ENCODE data around the gene WDR72. TPM values are rescaled to one million over a fixed set of nuclear protein-coding genes. Genes with fewer than 3 reads are reported as not detected.

WDR72 gene
- total RNA-seq, 1 donor from 2014 or later, result 0.14 TPM

DNA sequence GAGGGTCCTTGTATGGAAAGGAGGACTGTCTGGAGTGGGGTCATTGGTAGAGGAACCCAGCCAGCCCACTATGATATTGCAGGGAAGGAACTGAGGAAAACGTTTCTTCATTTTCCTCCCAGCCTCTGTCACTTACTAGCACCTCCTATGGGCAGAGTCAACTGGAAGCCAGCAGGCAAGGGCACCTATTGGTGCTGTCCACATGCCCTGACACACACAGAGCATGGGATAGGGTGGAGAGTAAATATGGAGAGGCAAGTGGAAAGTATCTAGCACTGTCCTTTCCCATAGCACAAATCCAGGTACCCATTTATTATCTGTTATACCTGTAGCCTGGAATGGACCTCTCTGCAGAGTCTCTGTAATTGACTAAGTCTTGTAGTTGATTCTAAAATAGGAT is 285.6 kb downstream of the WDR72 start:
- Histone ChIP-seq H3K27ac (ENCODE audit: low read depth, low read length) (no peak overlapping the region), H3K9me3 (ENCODE audit: insufficient read depth, low read depth, low read length) (no peaks in the 10 kb centered on the region), H3K79me2 (ENCODE audit: insufficient read depth, low read length) (no peaks in the 10 kb centered on the region), H3K36me3 (ENCODE audit: insufficient read depth, low read length) (no peaks in the 10 kb centered on the region), H3K4me1 (ENCODE audit: insufficient read depth, low read length) (no peaks in the 10 kb centered on the region), H3K27me3 (ENCODE audit: insufficient read depth, low read length) (no peaks in the 10 kb centered on the region), H3K9ac (ENCODE audit: low read length) (no peak overlapping the region), H4K20me1 (ENCODE audit: insufficient read depth, low read length) (no peaks in the 10 kb centered on the region), H3K4me3 (ENCODE audit: insufficient read depth, low read depth, low read length) (no peak overlapping the region), H2AFZ (ENCODE audit: low read depth, low read length) (no peak overlapping the region), H3K4me2 (ENCODE audit: low read length) (no peak overlapping the region)
- Mint-ChIP-seq H3K4me3 (ENCODE audit: unreplicated experiment) (no peak overlapping the region), H3K4me1 (ENCODE audit: low read depth, unreplicated experiment) (no peaks in the 10 kb centered on the region), H3K9me3 (ENCODE audit: unreplicated experiment) (no peaks in the 10 kb centered on the region), H3K27ac (ENCODE audit: unreplicated experiment) (no peak overlapping the region), H3K27me3 (ENCODE audit: low read depth, unreplicated experiment) (peaks cover 7% of the 10 kb centered on the region), H3K36me3 (ENCODE audit: low read depth, unreplicated experiment) (no peaks in the 10 kb centered on the region)
- FAIRE-seq (no peak), DNase-seq (ENCODE audit: low read depth) (no peak)
- TF ChIP-seq, protein P1, sequence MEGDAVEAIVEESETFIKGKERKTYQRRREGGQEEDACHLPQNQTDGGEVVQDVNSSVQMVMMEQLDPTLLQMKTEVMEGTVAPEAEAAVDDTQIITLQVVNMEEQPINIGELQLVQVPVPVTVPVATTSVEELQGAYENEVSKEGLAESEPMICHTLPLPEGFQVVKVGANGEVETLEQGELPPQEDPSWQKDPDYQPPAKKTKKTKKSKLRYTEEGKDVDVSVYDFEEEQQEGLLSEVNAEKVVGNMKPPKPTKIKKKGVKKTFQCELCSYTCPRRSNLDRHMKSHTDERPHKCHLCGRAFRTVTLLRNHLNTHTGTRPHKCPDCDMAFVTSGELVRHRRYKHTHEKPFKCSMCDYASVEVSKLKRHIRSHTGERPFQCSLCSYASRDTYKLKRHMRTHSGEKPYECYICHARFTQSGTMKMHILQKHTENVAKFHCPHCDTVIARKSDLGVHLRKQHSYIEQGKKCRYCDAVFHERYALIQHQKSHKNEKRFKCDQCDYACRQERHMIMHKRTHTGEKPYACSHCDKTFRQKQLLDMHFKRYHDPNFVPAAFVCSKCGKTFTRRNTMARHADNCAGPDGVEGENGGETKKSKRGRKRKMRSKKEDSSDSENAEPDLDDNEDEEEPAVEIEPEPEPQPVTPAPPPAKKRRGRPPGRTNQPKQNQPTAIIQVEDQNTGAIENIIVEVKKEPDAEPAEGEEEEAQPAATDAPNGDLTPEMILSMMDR (IDR thresholded peaks at IDR 0.05; ENCODE audit: insufficient read depth, low read depth, low read length), result no peak
- no peak for TF ChIP-seq EZH2 (IDR thresholded peaks at IDR 0.05; ENCODE audit: insufficient read depth, low read length)

DNA sequence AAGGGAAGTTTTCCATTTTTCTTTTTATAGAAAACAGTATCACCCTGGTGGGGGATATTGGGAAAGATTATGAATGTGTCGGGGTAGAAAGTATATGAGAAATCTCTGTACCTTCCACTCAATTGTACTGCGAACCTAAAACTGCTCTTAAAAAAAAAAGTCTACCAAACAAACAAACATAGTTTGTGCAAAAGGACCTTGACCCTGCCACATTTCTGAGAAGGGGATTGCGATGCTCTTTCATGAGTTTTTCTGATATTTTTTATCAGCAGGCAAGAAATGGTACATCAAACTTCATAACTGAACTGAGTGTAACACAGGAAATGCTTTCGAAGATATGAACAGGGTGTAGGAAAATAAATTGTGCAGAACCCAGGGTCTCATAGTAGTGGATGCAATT is 286.0 kb downstream of the WDR72 start:
- no peaks in the 10 kb centered on the region for H4K20me1 ChIP-seq (ENCODE audit: insufficient read depth, low read length)
- FAIRE-seq, result no peak

DNA sequence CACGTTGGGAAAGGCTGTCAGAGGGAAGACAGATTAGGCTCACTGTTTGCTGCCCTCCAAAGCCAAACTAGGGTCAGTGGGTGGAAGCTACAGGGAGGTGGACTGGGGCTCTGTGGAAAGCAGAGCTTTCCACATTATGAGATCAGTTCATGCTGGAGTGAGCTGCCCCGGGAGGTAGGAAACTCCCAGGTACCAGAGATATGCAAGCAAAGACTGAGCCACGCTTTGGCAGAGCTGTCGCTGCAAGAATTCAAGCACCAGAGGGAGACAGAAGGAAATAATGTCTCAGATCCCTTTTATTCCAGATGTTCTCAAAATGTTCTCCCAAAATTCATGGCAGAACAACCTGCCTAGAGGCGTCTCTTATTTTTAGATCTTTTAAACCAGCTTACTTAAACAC is 286.6 kb downstream of the WDR72 start:
- Histone ChIP-seq H3K36me3 (ENCODE audit: insufficient read depth, low read length) (no peaks in the 10 kb centered on the region), H3K4me2 (ENCODE audit: low read length) (no peak overlapping the region), H3K4me1 (ENCODE audit: insufficient read depth, low read length) (no peaks in the 10 kb centered on the region), H3K9ac (ENCODE audit: low read length) (no peak overlapping the region), H3K27me3 (ENCODE audit: insufficient read depth, low read length) (no peaks in the 10 kb centered on the region), H3K27ac (ENCODE audit: low read depth, low read length) (no peak overlapping the region), H3K9me3 (ENCODE audit: insufficient read depth, low read depth, low read length) (no peaks in the 10 kb centered on the region), H3K4me3 (ENCODE audit: insufficient read depth, low read depth, low read length) (no peak overlapping the region), H4K20me1 (ENCODE audit: insufficient read depth, low read length) (no peaks in the 10 kb centered on the region), H3K79me2 (ENCODE audit: insufficient read depth, low read length) (no peaks in the 10 kb centered on the region), H2AFZ (ENCODE audit: low read depth, low read length) (no peak overlapping the region)
- DNase-seq (ENCODE audit: low read depth), result no peak
- no peak for FAIRE-seq
- no peak overlapping the region for H3K27ac Mint-ChIP-seq (ENCODE audit: unreplicated experiment)
- peaks cover 4% of the 10 kb centered on the region for H3K27me3 Mint-ChIP-seq (ENCODE audit: low read depth, unreplicated experiment)
- no peaks in the 10 kb centered on the region for H3K9me3 Mint-ChIP-seq (ENCODE audit: unreplicated experiment)
- no peak overlapping the region for H3K4me3 Mint-ChIP-seq (ENCODE audit: unreplicated experiment)
- TF ChIP-seq, protein P1 (IDR thresholded peaks at IDR 0.05; ENCODE audit: insufficient read depth, low read depth, low read length), result no peak
- TF ChIP-seq EZH2 (IDR thresholded peaks at IDR 0.05; ENCODE audit: insufficient read depth, low read length), result no peak
- no peaks in the 10 kb centered on the region for H3K36me3 Mint-ChIP-seq (ENCODE audit: low read depth, unreplicated experiment)
- H3K4me1 Mint-ChIP-seq (ENCODE audit: low read depth, unreplicated experiment), result no peaks in the 10 kb centered on the region

More for the DNA sequence above, 286.0 kb downstream of the WDR72 start:
- Mint-ChIP-seq H3K27ac (ENCODE audit: unreplicated experiment) (no peak overlapping the region), H3K4me3 (ENCODE audit: unreplicated experiment) (no peak overlapping the region), H3K27me3 (ENCODE audit: low read depth, unreplicated experiment) (peaks cover 7% of the 10 kb centered on the region), H3K9me3 (ENCODE audit: unreplicated experiment) (no peaks in the 10 kb centered on the region), H3K36me3 (ENCODE audit: low read depth, unreplicated experiment) (no peaks in the 10 kb centered on the region), H3K4me1 (ENCODE audit: low read depth, unreplicated experiment) (no peaks in the 10 kb centered on the region)
- H3K4me3 ChIP-seq (ENCODE audit: insufficient read depth, low read depth, low read length), result no peak overlapping the region
- H3K9ac ChIP-seq (ENCODE audit: low read length), result no peak overlapping the region
- H2AFZ ChIP-seq (ENCODE audit: low read depth, low read length), result no peak overlapping the region
- H3K79me2 ChIP-seq (ENCODE audit: insufficient read depth, low read length), result no peaks in the 10 kb centered on the region
- no peaks in the 10 kb centered on the region for H3K27me3 ChIP-seq (ENCODE audit: insufficient read depth, low read length)
- H3K9me3 ChIP-seq (ENCODE audit: insufficient read depth, low read depth, low read length), result no peaks in the 10 kb centered on the region
- no peak overlapping the region for H3K27ac ChIP-seq (ENCODE audit: low read depth, low read length)
- no peaks in the 10 kb centered on the region for H3K4me1 ChIP-seq (ENCODE audit: insufficient read depth, low read length)
- no peak for TF ChIP-seq EZH2 (IDR thresholded peaks at IDR 0.05; ENCODE audit: insufficient read depth, low read length)
- TF ChIP-seq, protein P1 (IDR thresholded peaks at IDR 0.05; ENCODE audit: insufficient read depth, low read depth, low read length), result no peak
- H3K36me3 ChIP-seq (ENCODE audit: insufficient read depth, low read length), result no peaks in the 10 kb centered on the region
- no peak for DNase-seq (ENCODE audit: low read depth)
- no peak overlapping the region for H3K4me2 ChIP-seq (ENCODE audit: low read length)
